PC-9 (cell line): ENCODE measurements around the gene POU3F2. TPM values are rescaled to one million over a fixed set of nuclear protein-coding genes. Genes with fewer than 3 reads are reported as not detected.

Experiments used
- BruUV-seq: library from RNA; stranded (reverse); fragments of 400-500 nt; replicated peaks from 2 replicates; lab custom pipeline; 2021; lab: Mats Ljungman, UMichigan
- CTCF ChIA-PET: fragments of 300-600 bp; sonication (Branson Sonifier 250); formaldehyde crosslinking; loops from one replicate; lab custom pipeline; 2022; ENCODE audit warnings: antibody characterized with exemption; lab: Charles Lee
- POLR2A ChIA-PET: fragments of 300-600 bp; sonication (Branson Sonifier 250); formaldehyde crosslinking; loops from one replicate; lab custom pipeline; 2022; ENCODE audit warnings: antibody characterized with exemption; ENCODE audit not compliant: unreplicated experiment; lab: Charles Lee
- DNase-seq, 2 experiments: peaks; one replicate each; pipeline versions ENCODE4 v3.0.0 to v3.0.0-alpha.2; 2015 to 2022; ENCODE audit warnings: mixed read lengths in 1 of 2
- H2AFZ ChIP-seq: fragments of 200-600 bp; sonication (generic); 2 replicates; pipeline ENCODE4 v1.8.1; 2017; ENCODE audit warnings: antibody characterized with exemption
- H3F3A ChIP-seq: fragments of 200-600 bp; sonication (generic); 2 replicates; pipeline ENCODE4 v1.8.1; 2017; ENCODE audit warnings: antibody characterized with exemption, mild to moderate bottlenecking, low read depth; ENCODE audit not compliant: insufficient read depth
- H3K27ac ChIP-seq: fragments of 200-600 bp; sonication (generic); 2 replicates; pipeline ENCODE4 v1.6.1; 2016; ENCODE audit warnings: mixed run types
- H3K27me3 ChIP-seq: fragments of 200-600 bp; sonication (generic); 2 replicates; pipeline ENCODE4 v1.6.1; 2016; ENCODE audit warnings: low read depth, mixed run types; ENCODE audit not compliant: insufficient read depth
- H3K36me3 ChIP-seq: fragments of 200-600 bp; sonication (generic); 2 replicates; pipeline ENCODE4 v1.6.1; 2016; ENCODE audit warnings: low read depth, mixed run types
- H3K4me1 ChIP-seq: fragments of 200-600 bp; sonication (generic); replicated peaks from 2 replicates; pipeline ENCODE4 v1.6.1; 2016; ENCODE audit warnings: mixed run types; ENCODE audit not compliant: insufficient read depth
- H3K4me2 ChIP-seq: fragments of 200-600 bp; sonication (generic); 2 replicates; pipeline ENCODE4 v1.6.1; 2017; ENCODE audit warnings: mixed run types
- H3K4me3 ChIP-seq: fragments of 200-600 bp; sonication (generic); 2 replicates; pipeline ENCODE4 v1.6.1; 2016; ENCODE audit warnings: mixed run types
- H3K79me2 ChIP-seq: fragments of 200-600 bp; sonication (generic); 2 replicates; pipeline ENCODE4 v1.6.1; 2017; ENCODE audit warnings: low read depth, mixed run types
- H3K9me2 ChIP-seq: fragments of 200-600 bp; sonication (generic); 2 replicates; pipeline ENCODE4 v1.8.1; 2017; ENCODE audit warnings: mild to moderate bottlenecking; ENCODE audit not compliant: insufficient read depth
- H3K9me3 ChIP-seq: fragments of 200-600 bp; sonication (generic); 2 replicates; pipeline ENCODE4 v1.8.1; 2016; ENCODE audit warnings: low read depth; ENCODE audit not compliant: insufficient read depth
- H4K20me1 ChIP-seq: fragments of 200-600 bp; sonication (generic); 2 replicates; pipeline ENCODE4 v1.8.1; 2017; ENCODE audit not compliant: insufficient read depth
- EZH2 ChIP-seq: fragments of 200-600 bp; sonication (generic); IDR thresholded peaks from 2 replicates; pipeline ENCODE4 v1.8.0; 2017; ENCODE audit warnings: antibody characterized with exemption, low read depth
- intact Hi-C: fragments of 100-400 bp; cut with micrococcal nuclease; formaldehyde crosslinking; loops from one replicate; pipeline ENCODE4 v1.10.0; 2022; ENCODE audit not compliant: unreplicated experiment
- total RNA-seq: library from RNA; stranded (reverse); gene quantifications from 2 replicates; pipeline ENCODE4 v1.2.3, GENCODE V29; 2021
- TF ChIP-seq, protein P1 (sequence below): fragments of 200-600 bp; sonication (generic); conservative IDR thresholded peaks from 2 replicates; pipeline ENCODE4 v1.6.1; 2017; ENCODE audit warnings: mixed run types, antibody characterized with exemption, mild to moderate bottlenecking, moderate library complexity

Gene POU3F2
- total RNA-seq, 1 experiment from 2014 or later = not detected

GRCh38 chr6:98836962-98837944 is 2.9 kb downstream of the POU3F2 start:
- Histone ChIP-seq H3K27me3 (no peaks in the 10 kb centered on the region), H4K20me1 (no peaks in the 10 kb centered on the region), H3K27ac (no peak overlapping the region), H3K9me3 (no peaks in the 10 kb centered on the region), H3K4me3 (no peak overlapping the region), H2AFZ (no peak overlapping the region), H3F3A (no peaks in the 10 kb centered on the region), H3K4me1 (0 out of 2 replicates have a peak, but pooled peaks cover 3% of the 10 kb centered on the region), H3K79me2 (no peaks in the 10 kb centered on the region), H3K4me2 (no peak overlapping the region), H3K36me3 (no peaks in the 10 kb centered on the region), H3K9me2 (no peaks in the 10 kb centered on the region)
- BruUV-seq = no TSS peak
- intact Hi-C loops = no loop called here
- DNase-seq = no peak
- ChIA-PET CTCF (no interaction called here), POLR2A (no interaction called here)
- TF ChIP-seq, protein P1, sequence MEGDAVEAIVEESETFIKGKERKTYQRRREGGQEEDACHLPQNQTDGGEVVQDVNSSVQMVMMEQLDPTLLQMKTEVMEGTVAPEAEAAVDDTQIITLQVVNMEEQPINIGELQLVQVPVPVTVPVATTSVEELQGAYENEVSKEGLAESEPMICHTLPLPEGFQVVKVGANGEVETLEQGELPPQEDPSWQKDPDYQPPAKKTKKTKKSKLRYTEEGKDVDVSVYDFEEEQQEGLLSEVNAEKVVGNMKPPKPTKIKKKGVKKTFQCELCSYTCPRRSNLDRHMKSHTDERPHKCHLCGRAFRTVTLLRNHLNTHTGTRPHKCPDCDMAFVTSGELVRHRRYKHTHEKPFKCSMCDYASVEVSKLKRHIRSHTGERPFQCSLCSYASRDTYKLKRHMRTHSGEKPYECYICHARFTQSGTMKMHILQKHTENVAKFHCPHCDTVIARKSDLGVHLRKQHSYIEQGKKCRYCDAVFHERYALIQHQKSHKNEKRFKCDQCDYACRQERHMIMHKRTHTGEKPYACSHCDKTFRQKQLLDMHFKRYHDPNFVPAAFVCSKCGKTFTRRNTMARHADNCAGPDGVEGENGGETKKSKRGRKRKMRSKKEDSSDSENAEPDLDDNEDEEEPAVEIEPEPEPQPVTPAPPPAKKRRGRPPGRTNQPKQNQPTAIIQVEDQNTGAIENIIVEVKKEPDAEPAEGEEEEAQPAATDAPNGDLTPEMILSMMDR = no peak
- TF ChIP-seq EZH2 = no peak

- H3K27me3 ChIP-seq = no peaks in the 10 kb centered on the region
- ChIA-PET POLR2A (no interaction called here), CTCF (no interaction called here)
- H2AFZ ChIP-seq = no peak overlapping the region
- no peaks in the 10 kb centered on the region for H3K9me3 ChIP-seq
- no peaks in the 10 kb centered on the region for H4K20me1 ChIP-seq
- DNase-seq = no peak
- intact Hi-C loops = no loop called here
- H3K4me2 ChIP-seq = no peak overlapping the region
- H3K36me3 ChIP-seq = no peaks in the 10 kb centered on the region
- H3K79me2 ChIP-seq = no peaks in the 10 kb centered on the region
- no peak overlapping the region for H3K27ac ChIP-seq
- H3F3A ChIP-seq = no peaks in the 10 kb centered on the region
- BruUV-seq = no TSS peak
- 0 out of 2 replicates have a peak, but pooled peaks cover 3% of the 10 kb centered on the region for H3K4me1 ChIP-seq
- no peak overlapping the region for H3K4me3 ChIP-seq
- TF ChIP-seq, protein P1 = no peak
- no peak for TF ChIP-seq EZH2
- no peaks in the 10 kb centered on the region for H3K9me2 ChIP-seq
Observed at GRCh38 chr6:98838032-98838431, 3.7 kb downstream of the POU3F2 start.

- H3K27me3 ChIP-seq = no peaks in the 10 kb centered on the region
- H3K4me1 ChIP-seq = 0 out of 2 replicates have a peak, but pooled peaks cover 3% of the 10 kb centered on the region
- no peak overlapping the region for H3K4me3 ChIP-seq
- no peak for DNase-seq
- BruUV-seq = no TSS peak
- H3F3A ChIP-seq = no peaks in the 10 kb centered on the region
- H3K4me2 ChIP-seq = no peak overlapping the region
- TF ChIP-seq, protein P1 = no peak
- TF ChIP-seq EZH2 = no peak
- intact Hi-C loops = no loop called here
- no peak overlapping the region for H2AFZ ChIP-seq
- no peaks in the 10 kb centered on the region for H3K79me2 ChIP-seq
- H4K20me1 ChIP-seq = no peaks in the 10 kb centered on the region
- POLR2A ChIA-PET = no interaction called here
- CTCF ChIA-PET = interaction anchor here (0.6 kb wide), 1 partner anchor 1072 kb away, joined by 3 read pairs; no protein-coding TSS in a partner anchor
- H3K36me3 ChIP-seq = no peaks in the 10 kb centered on the region
- H3K27ac ChIP-seq = no peak overlapping the region
- no peaks in the 10 kb centered on the region for H3K9me3 ChIP-seq
- H3K9me2 ChIP-seq = no peaks in the 10 kb centered on the region
Observed at GRCh38 chr6:98838975-98839374, 4.6 kb downstream of the POU3F2 start.
